CD4-positive, alpha-beta T cell (primary cell): ENCODE data around the gene PPFIBP2. TPM values are rescaled to one million over a fixed set of nuclear protein-coding genes. Genes with fewer than 3 reads are reported as not detected.
A peak's percentile ranks its signal among the peaks of the same experiment; 100 is the strongest.

Experiments used
- ATAC-seq: fragments of 200-7000 bp; cut with Tn5 transposase; one replicate; pipeline ENCODE4 v1.10.0; 2022; ENCODE audit warnings: mild to moderate bottlenecking; ENCODE audit not compliant: poor library complexity
- CTCF ChIA-PET: fragments of 350-600 bp; sonication (Branson Sonifier 250); formaldehyde crosslinking; loops from one replicate; lab custom pipeline; 2021; ENCODE audit warnings: antibody characterized with exemption, inconsistent platforms; lab: Charles Lee
- POLR2A ChIA-PET: fragments of 350-600 bp; sonication (Branson Sonifier 250); formaldehyde crosslinking; loops from one replicate; lab custom pipeline; 2021; ENCODE audit warnings: antibody characterized with exemption, inconsistent platforms; lab: Charles Lee
- DNase-seq, 14 experiments: peaks; one replicate each; pipeline ENCODE4 v3.0.0-alpha.2; 2013 to 2020; ENCODE audit warnings: mixed read lengths in 2 of 14
- H3K27ac ChIP-seq, 2 donors: one replicate each; pipeline versions ENCODE4 v1.5.1 to v1.7.0; 2013; ENCODE audit warnings: low read length in 2 of 2, low read depth in 1 of 2, mild to moderate bottlenecking in 1 of 2
- H3K27me3 ChIP-seq, 2 experiments: 1 replicate in 1 of 2; 2 replicates in 1 of 2; pipeline versions ENCODE4 v1.6.1 to v1.7.0; 2013; ENCODE audit warnings: low read length in 2 of 2, control low read depth in 1 of 2, mild to moderate bottlenecking in 1 of 2, moderate library complexity in 1 of 2; ENCODE audit not compliant: insufficient read depth in 2 of 2, control insufficient read depth in 1 of 2
- H3K36me3 ChIP-seq: one replicate; pipeline ENCODE4 v1.6.1; 2013; ENCODE audit warnings: low read length, control low read depth; ENCODE audit not compliant: insufficient read depth
- H3K4me1 ChIP-seq: one replicate; pipeline ENCODE4 v1.6.1; 2013; ENCODE audit warnings: low read length, control low read depth; ENCODE audit not compliant: insufficient read depth
- H3K4me3 ChIP-seq: one replicate; pipeline ENCODE4 v1.5.1; 2013; ENCODE audit warnings: mild to moderate bottlenecking, low read length, moderate library complexity
- H3K9me3 ChIP-seq, 2 experiments: 1 replicate in 1 of 2; 2 replicates in 1 of 2; pipeline versions ENCODE4 v1.6.1 to v1.7.0; 2013; ENCODE audit warnings: low read length in 2 of 2, mild to moderate bottlenecking in 2 of 2, control low read depth in 1 of 2, moderate library complexity in 1 of 2; ENCODE audit not compliant: control insufficient read depth in 1 of 2, insufficient read depth in 1 of 2
- H3K27ac Mint-ChIP-seq: one replicate; pipeline ENCODE4 v1.8.0; 2020; ENCODE audit warnings: mixed read lengths
- H3K27me3 Mint-ChIP-seq: one replicate; pipeline ENCODE4 v1.8.0; 2021; ENCODE audit warnings: mixed read lengths
- H3K36me3 Mint-ChIP-seq: one replicate; pipeline ENCODE4 v1.8.0; 2021; ENCODE audit warnings: low read depth, mixed read lengths
- H3K4me1 Mint-ChIP-seq: one replicate; pipeline ENCODE4 v1.8.0; 2021; ENCODE audit warnings: low read depth, mixed read lengths
- H3K4me3 Mint-ChIP-seq: one replicate; pipeline ENCODE4 v1.8.0; 2020; ENCODE audit warnings: mild to moderate bottlenecking, mixed read lengths
- H3K9me3 Mint-ChIP-seq: one replicate; pipeline ENCODE4 v1.8.0; 2020; ENCODE audit warnings: mixed read lengths
- CTCF ChIP-seq: fragments of 200-600 bp; IDR thresholded peaks from one replicate; pipeline ENCODE4 v1.8.0; 2022; ENCODE audit warnings: antibody characterized with exemption, mild to moderate bottlenecking
- intact Hi-C, 2 experiments: fragments of 100-400 bp; cut with DNase I in 1 of 2; cut with micrococcal nuclease in 1 of 2; formaldehyde crosslinking; loops; one replicate each; pipeline versions ENCODE4 v1.15.1 to v1.9.0; 2023 to 2025; cut with DNase I, micrococcal nuclease
- total RNA-seq, 174 experiments: library from RNA in 2 of 174; stranded (reverse) in 2 of 174; gene quantifications; one replicate each; pipeline ENCODE4 v1.2.3 and lab custom pipeline; 2021 to 2026

PPFIBP2 gene
- total RNA-seq, 2 experiments from 2014 or later, result 27.0 to 35.9 TPM

- peaks cover 20% of the 10 kb centered on the region for H3K36me3 Mint-ChIP-seq
- peaks cover 0 to 22% of the 10 kb centered on the region in 2 experiments for H3K27me3 ChIP-seq
- no peak overlapping the region for H3K4me3 ChIP-seq
- H3K9me3 ChIP-seq, result peaks cover 0 to 5% of the 10 kb centered on the region in 2 experiments
- no peaks in the 10 kb centered on the region for H3K9me3 Mint-ChIP-seq
- H3K36me3 ChIP-seq, result no peaks in the 10 kb centered on the region
- TF ChIP-seq CTCF, result no peak
- DNase-seq (no peak), ATAC-seq (no peak)
- POLR2A ChIA-PET, result interaction anchor here (1.2 kb wide), 1 partner anchor 60 kb away, joined by 3 read pairs; the partner anchor contains the start of gene PPFIBP2
- peaks cover 25% of the 10 kb centered on the region for H3K4me1 ChIP-seq
- H3K4me3 Mint-ChIP-seq, result no peak overlapping the region
- peaks cover 6% of the 10 kb centered on the region for H3K27me3 Mint-ChIP-seq
- intact Hi-C loops, result loop anchor here in 1 of 2 experiments (5.0 kb wide), 1 partner anchor 114 kb away; no protein-coding TSS in a partner anchor
- CTCF ChIA-PET, result no interaction called here
- no peak overlapping the region for H3K27ac ChIP-seq
- H3K4me1 Mint-ChIP-seq, result peaks cover 49% of the 10 kb centered on the region
- no peak overlapping the region for H3K27ac Mint-ChIP-seq
Observed at GRCh38 chr11:7573558-7574296, 59.9 kb downstream of the PPFIBP2 start.

- Mint-ChIP-seq H3K27me3 (peaks cover 6% of the 10 kb centered on the region), H3K4me3 (no peak overlapping the region), H3K27ac (no peak overlapping the region), H3K36me3 (peaks cover 11% of the 10 kb centered on the region), H3K9me3 (no peaks in the 10 kb centered on the region), H3K4me1 (peaks cover 53% of the 10 kb centered on the region)
- Histone ChIP-seq H3K9me3 (peaks cover 0 to 5% of the 10 kb centered on the region in 2 experiments), H3K4me1 (peaks cover 25% of the 10 kb centered on the region), H3K4me3 (no peak overlapping the region), H3K27ac (no peak overlapping the region), H3K27me3 (peaks cover 0 to 22% of the 10 kb centered on the region in 2 experiments), H3K36me3 (no peaks in the 10 kb centered on the region)
- DNase-seq (no peak), ATAC-seq (no peak)
- intact Hi-C loops, result loop anchor here in 1 of 2 experiments (5.0 kb wide), 1 partner anchor 113 kb away; no protein-coding TSS in a partner anchor
- CTCF ChIA-PET, result no interaction called here
- TF ChIP-seq CTCF, result no peak
- POLR2A ChIA-PET, result interaction anchor here (1.2 kb wide), 1 partner anchor 61 kb away, joined by 3 read pairs; the partner anchor contains the start of gene PPFIBP2
Observed at GRCh38 chr11:7574491-7575130, 60.8 kb downstream of the PPFIBP2 start.

GRCh38 chr11:7575841-7576725 is 62.3 kb downstream of the PPFIBP2 start:
- POLR2A ChIA-PET, result interaction anchor here (2.0 kb wide), 1 partner anchor 411 kb away, joined by 4 read pairs; the partner anchor contains the start of gene EIF3F
- H3K4me3 Mint-ChIP-seq, result peak overlapping the region; percentile 45
- H3K9me3 ChIP-seq, result peaks cover 0 to 5% of the 10 kb centered on the region in 2 experiments
- H3K4me3 ChIP-seq, result no peak overlapping the region
- CTCF ChIA-PET, result no interaction called here
- DNase-seq, result peak in 6 of 14 experiments; percentile 3 to 44 (median 22)
- peaks cover 0 to 26% of the 10 kb centered on the region in 2 experiments for H3K27me3 ChIP-seq
- H3K4me1 Mint-ChIP-seq, result peaks cover 48% of the 10 kb centered on the region
- ATAC-seq, result no peak
- H3K9me3 Mint-ChIP-seq, result no peaks in the 10 kb centered on the region
- H3K36me3 ChIP-seq, result no peaks in the 10 kb centered on the region
- no peak overlapping the region for H3K27ac ChIP-seq
- peaks cover 6% of the 10 kb centered on the region for H3K27me3 Mint-ChIP-seq
- H3K27ac Mint-ChIP-seq, result no peak overlapping the region
- H3K36me3 Mint-ChIP-seq, result peaks cover 4% of the 10 kb centered on the region
- TF ChIP-seq CTCF, result no peak
- peaks cover 25% of the 10 kb centered on the region for H3K4me1 ChIP-seq
- intact Hi-C loops, result no loop called here
